Calu3 (cell line): ENCODE measurements around the gene SLMAP. TPM values are rescaled to one million over a fixed set of nuclear protein-coding genes. Genes with fewer than 3 reads are reported as not detected.

Experiments
- BruUV-seq: library from RNA; stranded (reverse); fragments of 400-500 nt; replicated peaks from 2 replicates; lab custom pipeline; 2021; lab: Mats Ljungman, UMichigan
- CTCF ChIA-PET: fragments of 300-600 bp; sonication (Branson Sonifier 250); formaldehyde crosslinking; loops from one replicate; lab custom pipeline; 2022; ENCODE audit warnings: antibody characterized with exemption; lab: Charles Lee
- DNase-seq: peaks from one replicate; pipeline ENCODE4 v3.0.0; 2022
- H3K27ac Mint-ChIP-seq: one replicate; pipeline ENCODE4 v1.8.0; 2022; ENCODE audit warnings: mixed read lengths; ENCODE audit not compliant: unreplicated experiment
- H3K27me3 Mint-ChIP-seq: one replicate; pipeline ENCODE4 v1.8.0; 2022; ENCODE audit warnings: mixed read lengths; ENCODE audit not compliant: unreplicated experiment
- H3K36me3 Mint-ChIP-seq: one replicate; pipeline ENCODE4 v1.8.0; 2022; ENCODE audit warnings: mild to moderate bottlenecking, moderate library complexity, mixed read lengths; ENCODE audit not compliant: insufficient read depth, unreplicated experiment
- H3K4me1 Mint-ChIP-seq: one replicate; pipeline ENCODE4 v1.8.0; 2022; ENCODE audit warnings: mild to moderate bottlenecking, low read depth, mixed read lengths; ENCODE audit not compliant: unreplicated experiment
- H3K4me3 Mint-ChIP-seq: one replicate; pipeline ENCODE4 v1.8.0; 2022; ENCODE audit warnings: mild to moderate bottlenecking, low read depth, moderate library complexity, mixed read lengths; ENCODE audit not compliant: unreplicated experiment
- H3K9me3 Mint-ChIP-seq: one replicate; pipeline ENCODE4 v1.8.0; 2022; ENCODE audit warnings: low read depth, mixed read lengths; ENCODE audit not compliant: unreplicated experiment
- intact Hi-C: fragments of 100-400 bp; cut with micrococcal nuclease; formaldehyde crosslinking; loops from one replicate; pipeline ENCODE4 v1.10.0; 2022; ENCODE audit not compliant: unreplicated experiment
- total RNA-seq: library from RNA; stranded (reverse); gene quantifications from 2 replicates; pipeline ENCODE4 v1.2.3, GENCODE V29; 2022
- TF ChIP-seq, protein P1 (sequence below): fragments of 200-600 bp; IDR thresholded peaks from one replicate; pipeline ENCODE4 v1.8.0; 2022; ENCODE audit warnings: antibody characterized with exemption; ENCODE audit not compliant: unreplicated experiment

The SLMAP gene
- total RNA-seq, 1 experiment from 2014 or later = 114 TPM

DNA sequence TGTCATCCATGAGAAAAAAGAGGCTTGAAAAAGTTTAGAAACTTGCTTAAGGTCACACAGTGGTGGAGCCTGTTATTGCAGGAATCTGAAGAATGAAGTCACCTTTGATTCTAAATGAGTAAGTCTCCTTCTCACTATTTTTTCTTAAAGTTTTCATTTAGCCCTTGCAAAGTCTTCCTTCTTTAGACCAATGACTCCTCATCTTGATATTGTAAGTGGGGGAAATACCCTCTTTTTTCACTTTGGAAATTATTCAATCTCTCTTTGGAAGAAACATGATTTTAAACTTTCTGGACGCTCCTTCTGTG, 787 bp upstream of the SLMAP start:
- no peak for DNase-seq
- Mint-ChIP-seq H3K27ac (peak overlapping the region; percentile 81), H3K9me3 (no peaks in the 10 kb centered on the region), H3K36me3 (peaks cover 49% of the 10 kb centered on the region), H3K4me1 (peaks cover 18% of the 10 kb centered on the region), H3K4me3 (peak overlapping the region; percentile 89), H3K27me3 (no peaks in the 10 kb centered on the region)
- intact Hi-C loops = loop anchor here (1.0 to 10.0 kb wide), 3 partner anchors 63 to 161 kb away; partner anchors contain the start of gene ARF4
- CTCF ChIA-PET = interaction anchor here (1.2 to 1.7 kb wide), 2 partner anchors 46 to 67 kb away, joined by 4 read pairs; no protein-coding TSS in a partner anchor
- TF ChIP-seq, protein P1, sequence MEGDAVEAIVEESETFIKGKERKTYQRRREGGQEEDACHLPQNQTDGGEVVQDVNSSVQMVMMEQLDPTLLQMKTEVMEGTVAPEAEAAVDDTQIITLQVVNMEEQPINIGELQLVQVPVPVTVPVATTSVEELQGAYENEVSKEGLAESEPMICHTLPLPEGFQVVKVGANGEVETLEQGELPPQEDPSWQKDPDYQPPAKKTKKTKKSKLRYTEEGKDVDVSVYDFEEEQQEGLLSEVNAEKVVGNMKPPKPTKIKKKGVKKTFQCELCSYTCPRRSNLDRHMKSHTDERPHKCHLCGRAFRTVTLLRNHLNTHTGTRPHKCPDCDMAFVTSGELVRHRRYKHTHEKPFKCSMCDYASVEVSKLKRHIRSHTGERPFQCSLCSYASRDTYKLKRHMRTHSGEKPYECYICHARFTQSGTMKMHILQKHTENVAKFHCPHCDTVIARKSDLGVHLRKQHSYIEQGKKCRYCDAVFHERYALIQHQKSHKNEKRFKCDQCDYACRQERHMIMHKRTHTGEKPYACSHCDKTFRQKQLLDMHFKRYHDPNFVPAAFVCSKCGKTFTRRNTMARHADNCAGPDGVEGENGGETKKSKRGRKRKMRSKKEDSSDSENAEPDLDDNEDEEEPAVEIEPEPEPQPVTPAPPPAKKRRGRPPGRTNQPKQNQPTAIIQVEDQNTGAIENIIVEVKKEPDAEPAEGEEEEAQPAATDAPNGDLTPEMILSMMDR = no peak
- BruUV-seq = no TSS peak

DNA sequence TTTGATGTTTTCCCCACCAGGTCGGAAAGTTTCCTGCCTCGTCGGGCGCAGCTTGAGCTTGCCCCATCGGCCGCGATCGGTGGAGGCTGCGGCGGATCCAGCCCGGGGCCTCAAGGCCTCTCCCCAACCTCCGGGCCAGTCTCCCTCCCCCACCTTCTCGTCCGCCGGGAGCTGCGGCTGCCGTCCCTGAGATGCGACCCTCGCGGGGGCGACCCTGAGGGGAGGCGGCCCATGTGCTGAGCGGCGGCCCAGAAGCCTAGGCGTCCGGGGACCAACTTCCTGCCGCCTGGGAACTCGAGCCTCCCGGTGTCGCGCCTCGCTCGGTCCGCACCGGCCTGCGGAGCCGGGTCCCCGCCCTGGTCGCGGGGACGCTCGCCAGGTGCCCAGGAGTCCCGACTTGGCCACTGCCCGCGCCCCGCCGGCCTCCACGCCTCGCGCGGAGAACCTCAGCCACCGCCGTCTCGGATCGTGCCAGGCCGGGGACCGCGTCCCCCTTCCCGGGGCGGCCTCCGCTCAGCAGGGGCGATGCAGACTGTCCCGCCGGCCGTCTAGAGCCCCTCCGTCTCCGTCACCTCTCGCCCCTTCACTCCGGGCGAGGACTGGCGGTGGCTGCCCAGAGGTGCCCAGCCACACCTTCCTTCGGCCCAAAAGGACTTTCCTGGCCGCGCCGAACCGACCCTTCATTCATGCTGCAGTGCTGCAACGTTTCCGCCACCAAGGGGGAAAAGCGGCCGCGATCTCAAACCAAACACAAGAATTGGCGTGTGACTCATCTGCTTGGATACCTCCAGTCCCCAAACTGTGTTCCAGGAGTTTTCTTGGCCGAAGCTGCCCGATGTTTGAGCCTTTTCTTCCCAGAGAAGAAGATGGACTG, 656 bp downstream of the SLMAP start:
- no peaks in the 10 kb centered on the region for H3K9me3 Mint-ChIP-seq

DNA sequence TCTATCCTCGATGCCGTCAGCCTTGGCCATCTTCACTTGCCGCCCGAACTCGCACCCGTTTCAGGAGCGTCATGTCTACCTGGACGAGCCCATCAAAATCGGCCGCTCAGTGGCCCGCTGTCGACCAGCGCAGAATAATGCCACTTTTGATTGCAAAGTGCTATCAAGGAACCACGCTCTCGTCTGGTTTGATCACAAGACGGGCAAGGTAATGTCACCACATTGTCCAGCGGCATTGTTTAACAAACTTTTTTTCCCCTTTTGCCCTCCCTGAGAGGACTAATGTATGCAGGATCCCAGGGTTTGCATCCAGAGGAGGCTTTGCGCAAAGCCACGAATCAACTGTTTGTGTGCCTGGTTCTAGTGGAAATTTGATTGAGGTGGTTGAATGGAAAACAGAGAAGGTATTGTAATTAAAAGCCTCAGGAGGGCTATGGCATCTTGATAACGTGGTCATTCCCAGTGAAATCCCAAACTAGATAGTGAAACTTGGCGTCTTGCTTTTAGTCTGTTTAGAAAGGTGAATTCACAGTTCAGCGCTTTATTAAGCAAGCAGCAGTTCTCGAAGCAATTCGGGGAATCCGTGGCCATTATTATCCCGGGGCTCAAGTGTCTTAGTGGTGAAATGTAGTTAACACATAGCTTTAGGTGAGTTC, 1.7 kb downstream of the SLMAP start:
- H3K27ac Mint-ChIP-seq = peak overlapping the region; percentile 82
- peaks cover 18% of the 10 kb centered on the region for H3K4me1 Mint-ChIP-seq
- TF ChIP-seq, protein P1 = no peak
- H3K9me3 Mint-ChIP-seq = no peaks in the 10 kb centered on the region
- peaks cover 60% of the 10 kb centered on the region for H3K36me3 Mint-ChIP-seq
- no peaks in the 10 kb centered on the region for H3K27me3 Mint-ChIP-seq
- intact Hi-C loops = loop anchor here (1.0 to 10.0 kb wide), 3 partner anchors 48 to 163 kb away; partner anchors contain the start of gene ARF4
- DNase-seq = no peak
- H3K4me3 Mint-ChIP-seq = peak overlapping the region; percentile 89
- BruUV-seq = TSS peak; percentile 38
- CTCF ChIA-PET = no interaction called here

More for the DNA sequence above, 656 bp downstream of the SLMAP start:
- CTCF ChIA-PET = interaction anchor here (0.8 to 1.7 kb wide), 4 partner anchors 14 to 68 kb away, joined by 3 to 4 read pairs (median 4); partner anchors contain the start of gene DENND6A
- intact Hi-C loops = loop anchor here (1.0 to 10.0 kb wide), 3 partner anchors 47 to 162 kb away; partner anchors contain the start of gene ARF4
- TF ChIP-seq, protein P1 = no peak
- Mint-ChIP-seq H3K27me3 (no peaks in the 10 kb centered on the region), H3K36me3 (peaks cover 55% of the 10 kb centered on the region), H3K27ac (peak overlapping the region; percentile 82), H3K4me1 (peaks cover 18% of the 10 kb centered on the region), H3K4me3 (peak overlapping the region; percentile 89)
- DNase-seq = peak; percentile 38
- no TSS peak for BruUV-seq

DNA sequence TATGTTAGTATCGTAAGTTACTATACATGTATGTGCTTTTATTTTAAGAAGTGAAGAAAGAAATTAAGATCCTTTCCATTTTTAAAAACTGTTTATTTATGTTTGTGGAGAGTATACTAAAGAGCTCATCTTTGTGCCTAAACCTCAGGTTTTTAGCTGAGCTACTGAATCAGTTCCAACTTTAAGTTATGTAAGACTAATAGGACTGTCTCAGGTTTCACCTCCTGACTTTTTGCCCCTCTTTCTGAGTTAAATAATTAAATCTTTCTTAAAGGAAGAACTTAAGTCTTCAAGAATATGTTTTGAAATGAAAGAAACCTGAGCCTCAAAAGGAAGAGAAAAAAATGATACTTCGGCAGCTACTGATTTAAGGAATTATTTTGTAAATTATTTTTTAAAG, 2.6 kb downstream of the SLMAP start:
- Mint-ChIP-seq H3K9me3 (no peaks in the 10 kb centered on the region), H3K4me3 (peak overlapping the region; percentile 89), H3K27me3 (no peaks in the 10 kb centered on the region), H3K36me3 (peaks cover 65% of the 10 kb centered on the region), H3K27ac (no peak overlapping the region), H3K4me1 (peaks cover 21% of the 10 kb centered on the region)
- intact Hi-C loops = loop anchor here (5.0 to 10.0 kb wide), 2 partner anchors 69 to 164 kb away; partner anchors contain the start of gene ARF4
- CTCF ChIA-PET = interaction anchor here (0.6 to 0.8 kb wide), 5 partner anchors 38 to 361 kb away, joined by 3 to 4 read pairs (median 4); no protein-coding TSS in a partner anchor
- BruUV-seq = no TSS peak
- DNase-seq = no peak
- TF ChIP-seq, protein P1 = no peak
